Measurements from ENCODE around the gene NOX3. TPM values are rescaled to one million over a fixed set of nuclear protein-coding genes. Genes with fewer than 3 reads are reported as not detected.

Gene NOX3
- total and polyA plus RNA-seq, 10 of the 15 experiments (the other 5 are each of a cell fraction or from before 2014, with no cell fraction given) = not detected

- TF ChIP-seq BACH1 (IDR thresholded peaks at IDR 0.05; ENCODE audit: borderline replicate concordance) (no peak), ZBTB40 (IDR thresholded peaks at IDR 0.05; ENCODE audit: borderline replicate concordance) (no peak)
Observed at GRCh38 chr6:155384321-155384952, 71.2 kb downstream of the NOX3 start (continued).

GRCh38 chr6:155383913-155384312 is 71.7 kb downstream of the NOX3 start:
- Histone ChIP-seq H3K27me3 (replicated peaks in 1 of 2; ENCODE audit: control insufficient read depth in 2 of 2, insufficient read depth in 2 of 2, low read length in 1 of 2) (no peaks in the 10 kb centered on the region), H2AFZ (ENCODE audit: control insufficient read depth, low read depth, low read length) (no peak overlapping the region), H3K9me3 (replicated peaks; ENCODE audit: control insufficient read depth, insufficient read depth, low read length) (peaks cover 7% of the 10 kb centered on the region; the same call in 2 of the 3 replicates), H3K4me2 (ENCODE audit: control insufficient read depth, insufficient read depth) (no peak overlapping the region), H3K27ac (ENCODE audit: control insufficient read depth, insufficient read depth) (no peak overlapping the region), H3K4me3 (no peak overlapping the region), H3K79me2 (ENCODE audit: control insufficient read depth, insufficient read depth, low read length) (no peaks in the 10 kb centered on the region), H3K4me1 (ENCODE audit: control insufficient read depth, insufficient read depth, low read length) (peaks cover 4% of the 10 kb centered on the region; the same call in 1 of the 2 replicates), H3K9ac (ENCODE audit: control insufficient read depth, insufficient read depth, low read length) (no peak overlapping the region), H3K36me3 (ENCODE audit: control insufficient read depth in 2 of 2, insufficient read depth in 2 of 2, low read length in 1 of 2) (no peaks in the 10 kb centered on the region), H4K20me1 (ENCODE audit: control insufficient read depth, insufficient read depth) (no peaks in the 10 kb centered on the region)
- FAIRE-seq (no peak), ATAC-seq (no peak), DNase-seq (ENCODE audit: low read depth, low spot score) (no peak)
- in situ Hi-C loops (cut with MboI) = no loop called here
- ChIA-PET CTCF (no interaction called here), RAD21 (ENCODE audit: unreplicated experiment) (no interaction called here), POLR2A (no interaction called here), SMC1A (ENCODE audit: uncharacterized antibody, unreplicated experiment) (no interaction called here)
- TF ChIP-seq SPI1 (IDR thresholded peaks at IDR 0.05; ENCODE audit: borderline replicate concordance, insufficient read depth, low read depth, low read length) (no peak), SMC3 (IDR thresholded peaks at IDR 0.05; ENCODE audit: borderline replicate concordance, low read length) (no peak), PAX5 (IDR thresholded peaks at IDR 0.05; ENCODE audit: borderline replicate concordance, low read depth, low read length) (no peak), SREBF2 (IDR thresholded peaks at IDR 0.05; ENCODE audit: low read length) (no peak)
- intact Hi-C loops (cut with micrococcal nuclease; ENCODE audit: unreplicated experiment) = no loop called here
- no TSS peak for BruUV-seq (replicated peaks)
- WGBS (ENCODE audit: insufficient coverage, insufficient replicate concordance, low lambda C conversion rate, missing lambda C conversion rate) = 81% methylated on average over 5 of the region's 5 CpGs
